ENCODE results near the gene TIMM13.
"Not testable (repeated sequence)": the region's sequence is repeated elsewhere in the genome, so short reads cannot be mapped to it uniquely, and the experiment has no call there.

Gene TIMM13

GRCh38 chr19:2431318-2432055 lies 4.1 kb upstream of the TIMM13 start:
- DNase-seq (ENCODE audit: low read depth in 3 of 3): no peak

GRCh38 chr19:2429917-2430535 lies 2.6 kb upstream of the TIMM13 start:
- DNase-seq (ENCODE audit: low read depth in 3 of 3): no peak

DNA sequence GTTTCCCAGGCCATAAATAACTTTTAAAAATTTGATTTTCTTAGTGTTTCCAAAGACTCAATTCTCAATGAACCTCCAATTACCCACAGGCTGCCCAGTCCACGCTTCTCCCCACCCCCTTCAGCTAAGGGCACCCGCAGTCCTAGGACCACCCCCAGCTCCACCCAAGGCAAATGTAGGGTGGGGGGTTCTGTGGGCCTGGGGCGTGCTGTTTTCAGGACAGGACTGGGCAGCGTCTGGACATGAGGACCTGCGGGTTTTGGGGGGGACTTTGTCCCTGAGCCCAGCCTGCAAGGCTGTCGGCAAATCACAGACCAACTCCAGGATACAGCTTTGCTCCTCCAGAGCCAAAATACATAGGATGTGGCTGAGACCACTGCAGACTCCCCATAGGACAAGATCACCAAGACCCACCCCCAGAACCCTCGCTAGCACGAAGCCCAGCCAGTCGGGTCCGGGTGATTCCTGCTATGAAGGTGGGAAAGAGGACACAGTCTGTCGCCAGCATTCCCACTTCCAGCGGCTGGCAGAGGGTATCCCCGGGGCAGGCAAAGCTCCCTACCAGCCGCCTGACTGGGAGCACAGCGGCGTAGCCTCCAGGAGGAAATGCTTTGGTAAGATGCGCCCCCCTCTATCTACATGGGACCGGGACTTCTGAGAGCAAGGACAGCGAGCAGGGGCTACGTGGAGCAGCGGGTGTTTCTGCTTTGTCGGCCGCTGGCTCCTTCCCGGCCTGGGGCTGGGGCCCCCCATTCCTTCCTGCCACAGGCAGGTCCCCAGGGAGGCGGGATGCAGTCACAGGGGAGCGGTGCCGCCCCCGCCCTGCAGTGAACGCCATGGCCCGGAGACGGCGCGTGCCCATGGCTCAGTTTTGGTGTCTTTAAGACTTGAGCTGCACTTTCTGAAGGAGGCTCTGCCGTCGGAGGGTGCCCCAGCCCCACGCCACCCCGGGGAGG lies 1.6 kb upstream of the TIMM13 start:
- DNase-seq (ENCODE audit: low read depth in 3 of 3): no peak

DNA sequence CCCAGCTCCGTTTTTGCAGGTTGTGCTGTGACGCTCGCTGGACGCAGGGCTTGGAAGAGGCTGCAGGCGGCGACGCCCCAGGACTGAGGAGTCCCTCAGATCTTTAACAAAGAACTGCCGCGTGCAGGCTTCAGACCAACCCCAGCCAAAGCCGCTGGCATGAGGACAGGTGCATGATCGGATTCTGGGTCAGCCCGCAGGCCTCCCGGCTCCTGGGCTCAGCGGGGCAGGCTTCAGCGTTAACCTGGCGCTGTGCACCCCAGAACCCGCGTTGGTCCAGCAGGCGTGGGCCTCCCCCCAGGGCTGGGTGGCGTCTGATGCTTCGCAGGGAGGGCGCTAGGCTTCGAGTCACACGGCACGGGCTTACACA lies 920 bp upstream of the TIMM13 start:
- DNase-seq (ENCODE audit: low read depth in 3 of 3): no peak

GRCh38 chr19:2426611-2427428 lies 566 bp downstream of the TIMM13 start:
- DNase-seq (ENCODE audit: low read depth in 3 of 3): peak in 1 of 3 experiments; percentile 52

- DNase-seq (ENCODE audit: low read depth in 3 of 3): no peak
Observed at GRCh38 chr19:2425622-2426581, 1.5 kb downstream of the TIMM13 start.

GRCh38 chr19:2424686-2425621 lies 2.4 kb downstream of the TIMM13 start:
- DNase-seq (ENCODE audit: low read depth in 3 of 3): no peak

DNA sequence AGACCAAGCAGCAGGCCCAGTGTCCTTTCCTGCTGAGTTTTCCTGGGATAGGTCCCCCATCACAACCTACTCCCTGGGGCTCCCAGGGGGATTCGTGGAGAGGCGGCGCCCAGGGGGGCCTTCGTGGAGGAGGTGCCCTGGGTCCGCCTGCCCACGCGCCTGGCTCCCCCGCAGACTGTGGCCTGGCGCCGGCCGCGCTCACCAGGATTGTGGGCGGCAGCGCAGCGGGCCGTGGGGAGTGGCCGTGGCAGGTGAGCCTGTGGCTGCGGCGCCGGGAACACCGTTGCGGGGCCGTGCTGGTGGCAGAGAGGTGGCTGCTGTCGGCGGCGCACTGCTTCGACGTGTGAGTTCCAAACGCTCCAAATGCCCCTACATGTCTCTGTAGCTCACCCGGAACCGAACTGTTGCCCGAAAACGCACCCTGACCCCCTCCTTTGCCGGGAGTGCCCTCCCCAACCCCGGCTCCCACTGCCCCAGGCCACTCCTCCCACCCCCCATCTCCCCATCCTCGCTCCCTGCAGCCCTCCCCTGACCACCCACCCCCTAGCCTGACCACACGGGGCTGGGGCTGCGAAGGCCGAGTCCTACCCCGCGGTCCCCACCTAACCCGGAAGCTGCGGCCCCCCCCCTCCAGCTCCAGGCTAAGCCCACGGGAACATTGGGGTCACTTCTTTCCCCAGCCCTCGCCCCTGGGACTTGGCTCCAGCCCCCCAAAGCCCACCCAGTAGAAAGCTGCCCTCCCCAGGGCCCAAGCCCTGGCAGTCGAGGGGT lies 3.3 kb downstream of the TIMM13 start:
- DNase-seq (ENCODE audit: low read depth in 3 of 3): no peak

GRCh38 chr19:2423071-2423914 lies 4.1 kb downstream of the TIMM13 start:
- DNase-seq (ENCODE audit: low read depth in 3 of 3): no peak

GRCh38 chr19:2421581-2422306 lies 5.6 kb downstream of the TIMM13 start:
- DNase-seq (ENCODE audit: low read depth in 3 of 3): no peak

DNA sequence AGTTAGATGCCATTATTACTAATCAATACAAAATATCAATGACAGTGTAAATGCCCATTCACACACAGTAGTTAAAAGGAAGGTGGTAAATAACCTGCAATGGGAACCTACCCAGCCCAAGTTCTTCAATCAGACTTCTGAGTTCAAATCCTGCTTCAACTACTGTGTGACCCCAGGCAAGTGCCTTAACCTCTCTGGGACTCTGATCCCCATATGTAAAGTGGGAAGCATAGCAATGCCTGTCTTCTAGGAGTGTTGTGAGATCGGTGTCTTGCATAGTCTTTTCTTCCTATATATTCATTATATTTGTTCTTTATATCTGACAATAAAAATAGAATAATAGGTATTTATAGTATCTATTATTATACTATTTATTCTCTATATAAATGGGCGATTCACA lies 6.9 kb downstream of the TIMM13 start:
- no peak for DNase-seq (ENCODE audit: low read depth in 3 of 3)

DNA sequence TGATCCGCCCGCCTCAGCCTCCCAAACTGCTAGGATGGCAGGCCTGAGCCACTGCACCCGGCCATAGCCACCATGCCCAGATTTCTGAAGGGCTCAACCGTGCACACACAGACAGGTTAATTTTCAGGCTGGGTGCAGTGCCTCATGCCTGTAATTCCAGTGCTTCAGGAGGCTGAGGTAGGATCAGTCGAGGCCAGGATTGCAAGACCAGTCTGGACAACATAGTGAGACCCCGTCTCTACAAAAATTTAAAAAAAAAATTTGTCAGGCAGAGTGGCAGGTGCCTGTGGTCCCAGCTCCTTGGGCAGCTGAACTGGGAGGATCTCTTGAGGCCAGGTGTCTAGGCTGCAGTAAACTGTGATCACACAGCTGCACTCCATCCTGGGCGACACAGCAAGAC lies 7.6 kb downstream of the TIMM13 start:
- DNase-seq (ENCODE audit: low read depth in 3 of 3): no peak

DNA sequence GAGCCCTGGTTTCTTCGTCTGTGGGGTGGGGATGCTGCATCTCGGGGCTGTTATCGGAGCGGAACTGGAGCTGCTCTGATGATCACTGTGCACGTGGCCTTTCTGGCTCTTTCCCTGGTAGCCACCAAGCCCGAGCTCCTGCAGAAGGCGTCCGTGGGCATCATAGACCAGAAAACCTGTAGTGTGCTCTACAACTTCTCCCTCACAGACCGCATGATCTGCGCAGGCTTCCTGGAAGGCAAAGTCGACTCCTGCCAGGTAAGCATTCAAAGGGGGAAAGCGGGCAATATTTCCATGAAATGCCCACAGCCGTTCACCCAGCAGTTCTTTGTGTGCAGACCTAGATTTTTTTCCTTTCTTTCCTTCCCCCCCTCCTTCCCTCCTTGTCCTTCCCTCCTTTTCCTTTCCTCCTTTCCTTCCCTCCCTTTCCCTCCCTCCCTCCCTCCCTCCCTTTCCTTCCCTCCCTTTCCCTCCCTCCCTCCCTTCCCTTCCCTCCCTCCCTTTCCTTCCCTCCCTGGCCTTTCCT lies 9.4 kb downstream of the TIMM13 start:
- no peak for DNase-seq (ENCODE audit: low read depth in 3 of 3)

- DNase-seq (ENCODE audit: low read depth in 3 of 3): not testable (repeated sequence)
Observed at GRCh38 chr19:2417436-2417835, 9.9 kb downstream of the TIMM13 start.

GRCh38 chr19:2416321-2417097 lies 10.9 kb downstream of the TIMM13 start:
- DNase-seq (ENCODE audit: low read depth in 3 of 3): no peak

DNA sequence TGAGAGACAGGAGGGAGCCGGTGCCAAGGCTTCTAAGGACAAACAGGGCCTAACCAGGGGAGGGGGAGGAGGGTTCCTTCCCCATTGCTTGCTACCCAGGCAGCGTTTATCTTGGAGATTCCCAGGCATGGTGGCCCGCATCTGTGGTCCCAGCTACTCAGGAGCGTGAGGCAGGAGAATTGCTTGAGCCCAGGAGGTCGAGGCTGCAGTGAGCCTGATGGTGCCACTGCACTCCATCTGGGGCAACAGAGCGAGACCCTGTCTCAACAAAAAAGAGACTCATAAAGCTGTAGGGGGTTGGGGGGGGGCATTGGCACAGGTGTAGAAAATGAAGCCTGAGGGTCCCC lies 11.4 kb downstream of the TIMM13 start:
- DNase-seq (ENCODE audit: low read depth in 3 of 3): no peak

Data from stimulated activated CD4-positive, alpha-beta T cell treated with anti-CD3 and anti-CD28 coated beads, TNF-alpha, amount 100 ng/mL, for 24 hours (primary cell).